GDM1 (cell line): Measurements from ENCODE around the gene OR51G2.

Source experiments
- DNase-seq: peaks from one replicate; lab custom pipeline; 2025; lab: John Stamatoyannopoulos, UW

The OR51G2 gene

DNA sequence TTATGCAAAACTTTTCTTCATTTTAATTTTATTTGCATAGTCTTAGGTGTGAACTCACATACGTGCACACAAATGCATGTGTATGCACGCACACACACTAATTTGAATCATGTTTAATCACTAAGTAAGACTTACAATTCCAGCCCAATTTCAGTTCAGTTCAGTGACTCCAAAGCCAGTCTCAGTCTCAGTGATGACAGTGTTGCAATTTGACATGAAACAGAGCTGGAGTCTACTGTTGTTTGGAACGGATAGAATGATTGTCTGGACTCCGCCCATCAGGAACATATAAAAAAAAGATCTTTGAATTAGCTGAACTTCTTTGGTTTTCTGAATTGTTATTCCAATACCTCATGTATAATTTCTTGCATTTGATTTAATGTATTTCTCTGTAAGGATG, 55.3 kb downstream of the OR51G2 start:
- DNase-seq, result no peak
